HL-60 (cell line): ENCODE measurements around the gene SCOC.

ENCODE experiments used
- DNase-seq, 2 experiments: peaks; one replicate each; pipeline ENCODE4 v3.0.0-alpha.2; 2010 to 2020; ENCODE audit warnings: low read depth in 1 of 2, low spot score in 1 of 2
- H3K27ac ChIP-seq: fragments of 250-450 bp; sonication (Bioruptor Pico); replicated peaks from 2 replicates; pipeline ENCODE4 v1.5.1; 2020; ENCODE audit warnings: mild to moderate bottlenecking, moderate library complexity
- H3K27me3 ChIP-seq: fragments of 250-450 bp; sonication (Bioruptor Pico); 2 replicates; pipeline ENCODE4 v1.5.1; 2021; ENCODE audit warnings: mild to moderate bottlenecking, moderate library complexity; ENCODE audit not compliant: insufficient read depth, poor library complexity, severe bottlenecking
- H3K4me3 ChIP-seq: replicated peaks from 2 replicates; pipeline ENCODE4 v1.5.1; 2011; ENCODE audit warnings: mild to moderate bottlenecking, control low read depth, low read length; ENCODE audit not compliant: insufficient read depth
- GABPA ChIP-seq: IDR thresholded peaks from 2 replicates; pipeline ENCODE4 v1.6.1; 2012; ENCODE audit warnings: low read depth
- POLR2AphosphoS5 ChIP-seq: IDR thresholded peaks from 2 replicates; pipeline ENCODE4 v1.6.1; 2012; ENCODE audit warnings: low read depth
- SPI1 ChIP-seq: IDR thresholded peaks from 2 replicates; pipeline ENCODE4 v1.6.1; 2012; ENCODE audit warnings: low read depth, mild to moderate bottlenecking, borderline replicate concordance
- TF ChIP-seq, protein P1 (sequence below): IDR thresholded peaks from one replicate; pipeline ENCODE4 v1.5.1; 2011; ENCODE audit warnings: low read length, control low read depth, inconsistent platforms; ENCODE audit not compliant: insufficient read depth
- TF ChIP-seq, protein P2 (sequence below): IDR thresholded peaks from 2 replicates; pipeline ENCODE4 v1.6.1; 2012; ENCODE audit warnings: low read depth; ENCODE audit not compliant: insufficient replicate concordance

Gene SCOC

DNA sequence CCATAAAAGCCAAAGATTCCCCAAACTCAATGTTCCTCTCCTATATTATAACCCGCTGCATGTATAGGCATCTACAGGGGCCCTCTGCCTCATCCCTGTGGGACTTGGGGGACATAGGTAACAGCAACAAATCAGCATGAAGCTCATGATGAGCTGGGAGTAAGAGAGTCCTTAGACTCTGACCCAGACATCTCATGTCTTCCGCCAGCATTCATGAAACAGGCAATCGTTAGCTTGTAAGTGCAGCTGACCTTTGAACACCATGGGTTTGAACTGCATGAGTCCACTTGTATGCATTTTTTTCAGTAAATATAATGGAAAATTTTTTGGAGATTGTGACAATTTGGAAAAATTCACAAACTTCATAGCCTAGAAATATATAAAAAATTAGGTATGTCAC lies 10.4 kb upstream of the SCOC start:
- no peak for DNase-seq
- TF ChIP-seq, protein P1, sequence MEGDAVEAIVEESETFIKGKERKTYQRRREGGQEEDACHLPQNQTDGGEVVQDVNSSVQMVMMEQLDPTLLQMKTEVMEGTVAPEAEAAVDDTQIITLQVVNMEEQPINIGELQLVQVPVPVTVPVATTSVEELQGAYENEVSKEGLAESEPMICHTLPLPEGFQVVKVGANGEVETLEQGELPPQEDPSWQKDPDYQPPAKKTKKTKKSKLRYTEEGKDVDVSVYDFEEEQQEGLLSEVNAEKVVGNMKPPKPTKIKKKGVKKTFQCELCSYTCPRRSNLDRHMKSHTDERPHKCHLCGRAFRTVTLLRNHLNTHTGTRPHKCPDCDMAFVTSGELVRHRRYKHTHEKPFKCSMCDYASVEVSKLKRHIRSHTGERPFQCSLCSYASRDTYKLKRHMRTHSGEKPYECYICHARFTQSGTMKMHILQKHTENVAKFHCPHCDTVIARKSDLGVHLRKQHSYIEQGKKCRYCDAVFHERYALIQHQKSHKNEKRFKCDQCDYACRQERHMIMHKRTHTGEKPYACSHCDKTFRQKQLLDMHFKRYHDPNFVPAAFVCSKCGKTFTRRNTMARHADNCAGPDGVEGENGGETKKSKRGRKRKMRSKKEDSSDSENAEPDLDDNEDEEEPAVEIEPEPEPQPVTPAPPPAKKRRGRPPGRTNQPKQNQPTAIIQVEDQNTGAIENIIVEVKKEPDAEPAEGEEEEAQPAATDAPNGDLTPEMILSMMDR: no peak
- TF ChIP-seq, protein P2, sequence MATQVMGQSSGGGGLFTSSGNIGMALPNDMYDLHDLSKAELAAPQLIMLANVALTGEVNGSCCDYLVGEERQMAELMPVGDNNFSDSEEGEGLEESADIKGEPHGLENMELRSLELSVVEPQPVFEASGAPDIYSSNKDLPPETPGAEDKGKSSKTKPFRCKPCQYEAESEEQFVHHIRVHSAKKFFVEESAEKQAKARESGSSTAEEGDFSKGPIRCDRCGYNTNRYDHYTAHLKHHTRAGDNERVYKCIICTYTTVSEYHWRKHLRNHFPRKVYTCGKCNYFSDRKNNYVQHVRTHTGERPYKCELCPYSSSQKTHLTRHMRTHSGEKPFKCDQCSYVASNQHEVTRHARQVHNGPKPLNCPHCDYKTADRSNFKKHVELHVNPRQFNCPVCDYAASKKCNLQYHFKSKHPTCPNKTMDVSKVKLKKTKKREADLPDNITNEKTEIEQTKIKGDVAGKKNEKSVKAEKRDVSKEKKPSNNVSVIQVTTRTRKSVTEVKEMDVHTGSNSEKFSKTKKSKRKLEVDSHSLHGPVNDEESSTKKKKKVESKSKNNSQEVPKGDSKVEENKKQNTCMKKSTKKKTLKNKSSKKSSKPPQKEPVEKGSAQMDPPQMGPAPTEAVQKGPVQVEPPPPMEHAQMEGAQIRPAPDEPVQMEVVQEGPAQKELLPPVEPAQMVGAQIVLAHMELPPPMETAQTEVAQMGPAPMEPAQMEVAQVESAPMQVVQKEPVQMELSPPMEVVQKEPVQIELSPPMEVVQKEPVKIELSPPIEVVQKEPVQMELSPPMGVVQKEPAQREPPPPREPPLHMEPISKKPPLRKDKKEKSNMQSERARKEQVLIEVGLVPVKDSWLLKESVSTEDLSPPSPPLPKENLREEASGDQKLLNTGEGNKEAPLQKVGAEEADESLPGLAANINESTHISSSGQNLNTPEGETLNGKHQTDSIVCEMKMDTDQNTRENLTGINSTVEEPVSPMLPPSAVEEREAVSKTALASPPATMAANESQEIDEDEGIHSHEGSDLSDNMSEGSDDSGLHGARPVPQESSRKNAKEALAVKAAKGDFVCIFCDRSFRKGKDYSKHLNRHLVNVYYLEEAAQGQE: no peak
- TF ChIP-seq POLR2AphosphoS5: no peak
- TF ChIP-seq GABPA: no peak
- TF ChIP-seq SPI1: no peak
- Histone ChIP-seq H3K4me3 (no peak overlapping the region), H3K27me3 (no peaks in the 10 kb centered on the region), H3K27ac (no peak overlapping the region)

DNA sequence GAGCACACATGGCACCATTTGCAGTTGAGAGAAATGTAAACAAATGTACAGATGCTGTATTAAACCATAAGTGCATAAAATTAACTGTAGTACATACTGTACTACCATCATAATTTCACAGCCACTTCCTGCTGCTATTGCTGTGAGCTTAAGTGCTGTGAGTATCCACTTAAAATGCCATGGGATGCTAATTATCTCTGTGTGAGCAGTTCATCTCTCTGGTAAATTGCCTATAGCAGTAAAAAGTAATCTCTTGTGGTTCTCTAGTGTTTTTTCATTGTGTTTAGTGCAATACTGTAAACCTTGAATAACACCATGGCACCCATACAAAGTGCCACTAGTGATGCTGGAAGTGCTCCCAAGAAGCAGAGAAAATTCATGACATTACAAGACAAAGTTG lies 9.9 kb upstream of the SCOC start:
- H3K4me3 ChIP-seq: no peak overlapping the region

DNA sequence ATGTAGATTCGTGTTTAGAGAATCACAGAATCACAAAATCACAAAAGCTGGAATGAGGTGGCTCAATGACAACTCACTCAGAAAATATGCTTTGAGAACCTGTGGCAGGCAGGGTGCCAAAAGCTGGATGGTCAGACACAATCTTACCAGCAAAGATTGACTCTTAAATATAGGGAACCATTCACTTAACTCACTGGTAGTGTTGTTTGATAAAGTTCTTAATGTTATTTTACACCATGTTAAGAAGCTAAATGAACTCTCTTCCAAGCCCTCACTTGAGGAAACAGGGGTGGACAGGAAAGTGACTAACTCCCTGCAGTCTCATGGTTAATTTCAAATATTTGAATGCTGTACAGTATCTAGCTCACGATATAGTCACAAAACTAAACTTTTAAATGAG lies 5.7 kb upstream of the SCOC start:
- Histone ChIP-seq H3K27ac (no peak overlapping the region), H3K27me3 (no peaks in the 10 kb centered on the region), H3K4me3 (no peak overlapping the region)
- TF ChIP-seq GABPA (no peak), SPI1 (no peak), POLR2AphosphoS5 (no peak)
- TF ChIP-seq, protein P1: no peak
- TF ChIP-seq, protein P2: no peak
- DNase-seq: no peak

More for the DNA sequence above, 9.9 kb upstream of the SCOC start:
- Histone ChIP-seq H3K27me3 (no peaks in the 10 kb centered on the region), H3K27ac (no peak overlapping the region)
- no peak for DNase-seq
- TF ChIP-seq GABPA (no peak), SPI1 (no peak), POLR2AphosphoS5 (no peak)
- TF ChIP-seq, protein P1: no peak
- TF ChIP-seq, protein P2: no peak
